HFFc6 (cell line): ENCODE results near the gene ZMPSTE24. TPM values are rescaled to one million over a fixed set of nuclear protein-coding genes. Genes with fewer than 3 reads are reported as not detected.

Experiments used
- DNase-seq: peaks from one replicate; pipeline ENCODE4 v3.0.0-alpha.2; 2018
- H3K27ac Mint-ChIP-seq: 2 replicates; pipeline ENCODE4 v1.8.0; 2020; ENCODE audit warnings: mild to moderate bottlenecking, mixed read lengths
- H3K27me3 Mint-ChIP-seq: 2 replicates; pipeline ENCODE4 v1.8.0; 2021; ENCODE audit warnings: mild to moderate bottlenecking, moderate library complexity, mixed read lengths; ENCODE audit not compliant: insufficient read depth
- H3K36me3 Mint-ChIP-seq: 2 replicates; pipeline ENCODE4 v1.8.0; 2021; ENCODE audit warnings: low read depth, mixed read lengths
- H3K4me1 Mint-ChIP-seq: 2 replicates; pipeline ENCODE4 v1.8.0; 2020; ENCODE audit warnings: low read depth, mixed read lengths
- H3K4me3 Mint-ChIP-seq: 2 replicates; pipeline ENCODE4 v1.8.0; 2020; ENCODE audit warnings: mild to moderate bottlenecking, moderate library complexity, mixed read lengths
- H3K9me3 Mint-ChIP-seq: 2 replicates; pipeline ENCODE4 v1.8.0; 2020; ENCODE audit warnings: mild to moderate bottlenecking, mixed read lengths
- total RNA-seq, 6 experiments: library from RNA; stranded (reverse); fragmentation: NEBNext Ultra II Directional; extraction: Animal tissue kit (Norgen Biotek cat#: 25700); gene quantifications; 2 replicates in 1 of 6; 3 replicates in 5 of 6; pipeline ENCODE4 v1.2.3, GENCODE V29; 2021
- TF ChIP-seq, protein P1 (sequence below): fragments of 200-600 bp; sonication (generic); IDR thresholded peaks from 2 replicates; pipeline ENCODE4 v1.5.0; 2021; ENCODE audit warnings: antibody characterized with exemption, mild to moderate bottlenecking

The ZMPSTE24 gene
- total RNA-seq, 6 experiments from 2014 or later, result 66.4 to 79.3 (median 78.3) TPM

DNA sequence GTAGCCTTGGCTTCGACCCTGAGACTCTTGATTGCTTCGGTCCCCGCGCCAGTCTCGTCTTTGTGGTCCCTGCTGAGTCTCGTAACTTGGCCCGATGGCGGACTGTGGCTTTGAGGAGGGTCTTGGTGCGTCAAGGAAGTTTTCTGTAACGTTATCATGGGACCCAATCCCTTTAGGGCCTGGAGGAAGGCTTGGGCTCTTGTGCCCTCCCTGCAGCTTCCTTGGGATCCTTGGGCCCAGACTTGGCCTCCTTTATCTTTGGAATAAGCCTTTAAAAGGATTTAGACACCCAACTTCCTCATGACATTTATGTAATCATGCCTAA is 371 bp downstream of the ZMPSTE24 start:
- H3K9me3 Mint-ChIP-seq, result no peaks in the 10 kb centered on the region
- H3K4me3 Mint-ChIP-seq, result peak overlapping the region; percentile 96
- peaks cover 2% of the 10 kb centered on the region; the same call in 1 of the 2 replicates for H3K27me3 Mint-ChIP-seq
- DNase-seq, result no peak
- H3K36me3 Mint-ChIP-seq, result peaks cover 18% of the 10 kb centered on the region
- TF ChIP-seq, protein P1, sequence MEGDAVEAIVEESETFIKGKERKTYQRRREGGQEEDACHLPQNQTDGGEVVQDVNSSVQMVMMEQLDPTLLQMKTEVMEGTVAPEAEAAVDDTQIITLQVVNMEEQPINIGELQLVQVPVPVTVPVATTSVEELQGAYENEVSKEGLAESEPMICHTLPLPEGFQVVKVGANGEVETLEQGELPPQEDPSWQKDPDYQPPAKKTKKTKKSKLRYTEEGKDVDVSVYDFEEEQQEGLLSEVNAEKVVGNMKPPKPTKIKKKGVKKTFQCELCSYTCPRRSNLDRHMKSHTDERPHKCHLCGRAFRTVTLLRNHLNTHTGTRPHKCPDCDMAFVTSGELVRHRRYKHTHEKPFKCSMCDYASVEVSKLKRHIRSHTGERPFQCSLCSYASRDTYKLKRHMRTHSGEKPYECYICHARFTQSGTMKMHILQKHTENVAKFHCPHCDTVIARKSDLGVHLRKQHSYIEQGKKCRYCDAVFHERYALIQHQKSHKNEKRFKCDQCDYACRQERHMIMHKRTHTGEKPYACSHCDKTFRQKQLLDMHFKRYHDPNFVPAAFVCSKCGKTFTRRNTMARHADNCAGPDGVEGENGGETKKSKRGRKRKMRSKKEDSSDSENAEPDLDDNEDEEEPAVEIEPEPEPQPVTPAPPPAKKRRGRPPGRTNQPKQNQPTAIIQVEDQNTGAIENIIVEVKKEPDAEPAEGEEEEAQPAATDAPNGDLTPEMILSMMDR, result no peak
- H3K27ac Mint-ChIP-seq, result peak overlapping the region; percentile 99
- peaks cover 33% of the 10 kb centered on the region for H3K4me1 Mint-ChIP-seq

DNA sequence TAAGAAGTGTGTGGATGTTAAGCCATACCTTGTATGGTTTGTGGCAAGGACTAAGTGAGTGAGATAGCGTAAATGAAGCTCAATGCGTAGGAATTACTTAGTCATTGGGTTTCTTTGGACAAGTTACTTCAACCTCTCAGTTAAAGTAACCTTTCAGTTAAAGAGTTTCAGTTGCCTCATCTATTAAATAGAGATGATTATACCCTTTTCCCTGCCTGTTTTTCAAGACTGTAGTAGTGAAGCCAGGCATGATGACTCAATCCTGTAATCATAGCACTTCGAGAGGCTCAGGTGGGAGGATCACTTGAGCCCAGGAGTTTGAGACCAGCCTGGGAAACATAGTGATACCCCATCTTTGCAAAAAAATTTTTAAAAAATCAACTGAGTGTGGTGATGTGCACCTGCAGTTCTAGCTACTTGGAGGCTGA is 6.3 kb downstream of the ZMPSTE24 start:
- Mint-ChIP-seq H3K4me1 (peaks cover 49% of the 10 kb centered on the region), H3K27me3 (no peaks in the 10 kb centered on the region), H3K36me3 (peaks cover 27% of the 10 kb centered on the region), H3K4me3 (no peak overlapping the region), H3K27ac (no peak overlapping the region), H3K9me3 (no peaks in the 10 kb centered on the region)
- TF ChIP-seq, protein P1, result no peak
- DNase-seq, result no peak

DNA sequence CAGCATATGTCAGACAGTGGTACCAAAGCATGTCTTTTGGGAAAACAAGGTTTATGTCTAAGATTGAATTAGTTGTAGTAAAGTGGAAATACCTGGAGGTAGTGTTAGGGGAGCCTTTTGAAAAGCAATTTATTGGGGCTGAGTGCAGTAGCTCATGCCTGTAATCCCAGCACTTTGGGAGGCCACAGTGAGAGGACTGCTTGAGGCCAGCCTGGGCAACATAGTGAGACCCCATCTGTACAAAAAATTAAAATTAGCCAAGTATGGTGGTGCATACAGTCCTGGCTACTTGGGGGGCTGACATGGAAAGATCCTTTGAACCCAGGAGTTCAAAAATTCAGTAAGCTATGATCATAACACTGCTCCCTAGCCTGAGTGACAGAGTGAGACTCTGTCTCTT is 7.3 kb downstream of the ZMPSTE24 start:
- peaks cover 34% of the 10 kb centered on the region for H3K36me3 Mint-ChIP-seq
- TF ChIP-seq, protein P1, result no peak
- no peaks in the 10 kb centered on the region for H3K9me3 Mint-ChIP-seq
- DNase-seq, result no peak
- H3K27ac Mint-ChIP-seq, result no peak overlapping the region
- H3K27me3 Mint-ChIP-seq, result no peaks in the 10 kb centered on the region
- peaks cover 57% of the 10 kb centered on the region for H3K4me1 Mint-ChIP-seq
- H3K4me3 Mint-ChIP-seq, result no peak overlapping the region

DNA sequence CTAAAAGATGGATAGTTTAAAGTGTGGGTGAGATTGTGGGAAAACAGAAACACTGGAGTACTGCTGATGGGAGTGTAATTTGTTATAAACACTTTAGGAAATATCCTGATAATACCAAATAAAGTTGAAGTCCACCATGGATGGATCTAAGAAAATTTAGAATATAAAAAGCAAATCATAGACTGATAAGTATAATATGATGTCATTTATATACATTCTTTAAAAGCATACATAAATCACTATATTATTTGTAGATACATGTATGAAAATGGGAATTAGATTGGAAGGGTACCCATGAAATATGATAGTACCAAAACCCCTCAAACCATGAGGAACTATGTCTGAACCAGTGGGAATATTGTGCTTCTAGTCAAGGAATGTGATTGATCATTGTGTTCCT is 7.9 kb downstream of the ZMPSTE24 start:
- TF ChIP-seq, protein P1, result no peak
- peaks cover 33% of the 10 kb centered on the region for H3K36me3 Mint-ChIP-seq
- peaks cover 57% of the 10 kb centered on the region for H3K4me1 Mint-ChIP-seq
- no peak overlapping the region for H3K4me3 Mint-ChIP-seq
- H3K27ac Mint-ChIP-seq, result peak overlapping the region; percentile 84
- no peaks in the 10 kb centered on the region for H3K27me3 Mint-ChIP-seq
- no peak for DNase-seq
- no peaks in the 10 kb centered on the region for H3K9me3 Mint-ChIP-seq

DNA sequence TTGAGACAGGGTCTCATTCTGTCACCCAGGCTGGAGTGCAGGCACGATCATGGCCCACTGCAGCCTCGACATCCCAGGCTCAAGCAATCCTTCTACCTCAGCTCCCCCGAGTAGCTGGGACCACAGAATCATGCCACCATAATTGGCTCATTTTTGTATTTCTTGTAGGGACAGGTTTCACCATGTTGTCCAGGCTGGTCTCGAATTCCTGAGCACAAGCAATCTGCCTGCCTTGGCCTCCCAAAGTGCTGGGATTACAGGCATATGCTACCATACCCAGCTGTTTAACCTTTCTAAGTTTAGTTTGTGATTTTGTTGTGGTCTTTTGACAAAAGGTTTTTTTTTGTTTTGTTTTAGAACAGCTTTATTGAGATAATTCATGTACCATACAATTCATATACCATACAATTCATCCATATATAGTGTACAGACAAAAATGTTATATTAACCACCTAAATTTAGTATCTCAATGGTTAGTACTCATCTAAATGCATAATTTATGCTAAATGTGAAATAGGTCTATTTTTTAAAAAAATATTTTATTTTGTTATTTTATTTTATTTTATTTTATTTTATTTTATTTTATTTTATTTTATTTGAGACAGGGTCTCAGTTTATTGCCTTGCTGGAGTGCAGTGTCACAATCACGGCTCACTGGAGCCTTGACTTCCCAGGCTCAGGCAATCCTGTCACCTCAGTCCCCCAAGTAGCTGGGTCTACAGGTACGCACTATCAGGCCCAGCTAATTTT is 8.9 kb downstream of the ZMPSTE24 start:
- peaks cover 55% of the 10 kb centered on the region for H3K4me1 Mint-ChIP-seq
- H3K27ac Mint-ChIP-seq, result peak overlapping the region; percentile 97
- DNase-seq, result no peak
- TF ChIP-seq, protein P1, result no peak
- H3K27me3 Mint-ChIP-seq, result no peaks in the 10 kb centered on the region
- H3K9me3 Mint-ChIP-seq, result no peaks in the 10 kb centered on the region
- peaks cover 37% of the 10 kb centered on the region for H3K36me3 Mint-ChIP-seq
- H3K4me3 Mint-ChIP-seq, result no peak overlapping the region
